ENCODE measurements around the gene FADS6. TPM values are rescaled to one million over a fixed set of nuclear protein-coding genes. Genes with fewer than 3 reads are reported as not detected.

FADS6 gene
- total RNA-seq, 1 donor from 2014 or later: not detected

GRCh38 chr17:74833501-74834377 lies 59.7 kb downstream of the FADS6 start:
- peak; percentile 85 for DNase-seq (ENCODE audit: low read depth)

DNA sequence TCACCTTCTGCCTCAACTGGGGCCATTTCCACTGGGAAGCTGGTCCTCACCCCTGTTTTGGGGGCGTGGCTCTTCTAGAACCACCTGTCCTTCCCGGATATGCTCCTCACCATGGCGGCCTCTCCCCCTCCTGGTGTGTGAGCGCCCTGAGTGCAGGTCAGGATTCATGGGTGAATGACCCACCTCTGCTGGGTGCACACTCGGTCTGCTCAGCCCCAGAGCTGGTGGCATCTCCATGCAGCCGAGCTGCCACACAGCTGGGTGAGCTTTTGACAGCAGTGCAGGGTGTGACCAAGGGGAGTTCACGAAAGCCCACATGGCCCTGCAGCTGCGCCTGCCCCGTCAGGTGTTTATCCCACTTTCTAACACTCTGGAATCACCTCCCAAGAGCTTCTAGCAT lies 61.0 kb downstream of the FADS6 start:
- no peak for DNase-seq (ENCODE audit: low read depth)

DNA sequence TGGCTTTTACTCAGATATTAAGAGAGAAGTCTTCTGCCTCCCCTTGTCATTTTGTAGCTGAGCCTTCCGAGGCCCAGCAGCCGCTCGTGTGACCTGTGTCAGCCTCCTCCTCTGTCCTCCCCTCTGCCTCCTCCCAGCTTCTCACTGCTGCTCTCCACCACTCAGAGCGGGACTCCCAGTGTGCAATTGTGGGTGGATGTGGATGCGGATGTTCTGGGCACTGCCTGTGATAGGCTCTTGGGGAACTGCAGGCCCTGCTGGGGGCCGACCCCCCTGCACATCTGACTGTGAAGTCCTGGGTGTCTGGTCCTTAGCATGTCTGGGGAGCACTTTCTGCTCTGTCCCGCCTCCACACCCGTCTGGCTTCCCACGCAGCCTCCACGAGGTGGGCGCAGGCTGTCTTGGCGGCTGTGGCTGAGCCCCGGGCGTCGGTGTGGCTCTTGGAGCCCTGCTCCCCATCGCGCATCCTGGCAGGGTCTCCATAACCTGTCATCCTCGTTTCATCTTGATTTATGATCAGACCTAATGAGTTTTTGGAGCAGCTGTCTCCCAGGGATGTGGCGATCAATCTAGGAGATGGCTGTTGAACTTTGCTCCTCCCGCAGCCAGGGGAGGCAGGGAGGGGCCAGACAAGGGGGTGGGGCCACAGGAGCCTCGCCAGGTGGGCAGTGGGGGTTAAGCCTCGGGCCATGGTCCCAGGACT lies 61.8 kb downstream of the FADS6 start:
- no peak for DNase-seq (ENCODE audit: low read depth)

- no peak for DNase-seq (ENCODE audit: low read depth)
Observed at GRCh38 chr17:74830861-74831260, 62.6 kb downstream of the FADS6 start.

- DNase-seq (ENCODE audit: low read depth): no peak
Observed at GRCh38 chr17:74827800-74828199, 65.6 kb downstream of the FADS6 start.

Other genes starting within 250 kb of the FADS6 start
- 0.26 TPM in 1 of 2 replicates, not detected in the other for gene CD300LF, start 180.7 kb downstream of the FADS6 start, total RNA-seq
- 0.57 TPM in 1 of 2 replicates, not detected in the other for gene RAB37, start 156.4 kb downstream of the FADS6 start, total RNA-seq
- 54.0 and 63.8 TPM in 2 replicates for gene NHERF1, start 145.0 kb downstream of the FADS6 start, total RNA-seq
- gene NAT9, start 117.3 kb downstream of the FADS6 start, total RNA-seq: 47.7 and 50.4 TPM in 2 replicates
- 0.05 TPM in 1 of 2 replicates, not detected in the other for gene GRIN2C, start 33.7 kb downstream of the FADS6 start, total RNA-seq
- gene FDXR, start 20.6 kb downstream of the FADS6 start, total RNA-seq: 7.9 and 11.7 TPM in 2 replicates
- gene USH1G, start 29.6 kb upstream of the FADS6 start, total RNA-seq: not detected in 2 replicates
- gene OTOP2, start 30.6 kb upstream of the FADS6 start, total RNA-seq: not detected in 2 replicates
- not detected in 2 replicates for gene OTOP3, start 42.3 kb upstream of the FADS6 start, total RNA-seq
- gene HID1, start 79.1 kb upstream of the FADS6 start, total RNA-seq: 0.83 and 3.0 TPM in 2 replicates
- 22.5 and 23.6 TPM in 2 replicates for gene CDR2L, start 94.0 kb upstream of the FADS6 start, total RNA-seq
- 34.8 and 39.9 TPM in 2 replicates for gene MRPL58, start 119.0 kb upstream of the FADS6 start, total RNA-seq
- 278 and 305 TPM in 2 replicates for gene ATP5PD, start 153.3 kb upstream of the FADS6 start, total RNA-seq
- 18.4 and 20.6 TPM in 2 replicates for gene KCTD2, start 153.6 kb upstream of the FADS6 start, total RNA-seq
- gene SLC16A5, start 194.3 kb upstream of the FADS6 start, total RNA-seq: 0.88 and 1.6 TPM in 2 replicates
- gene ARMC7, start 216.3 kb upstream of the FADS6 start, total RNA-seq: 3.6 and 4.4 TPM in 2 replicates
- 64.4 and 70.8 TPM in 2 replicates for gene NT5C, start 238.1 kb upstream of the FADS6 start, total RNA-seq

All from myocyte (in vitro differentiated cells).